Activated CD8-positive, alpha-beta memory T cell treated with anti-CD3 and anti-CD28 coated beads, Interleukin-2, amount 50 U/mL, for 24 hours (primary cell): Measurements from ENCODE around the gene MRPL1.

Experiments
- DNase-seq: peaks from one replicate; pipeline ENCODE4 v3.0.0-alpha.2; 2020; ENCODE audit errors: extremely low read depth

MRPL1 gene

GRCh38 chr4:77862478-77863216 lies at the start of gene MRPL1:
Gene MRPL1, plus strand, starts transcription at chr4:77862830. Its CDS starts 19 bp downstream, at chr4:77862849.
- peak; percentile 82 for DNase-seq

- DNase-seq, result no peak
Measured at GRCh38 chr4:77815636-77816035, 47.0 kb upstream of the MRPL1 start.

DNA sequence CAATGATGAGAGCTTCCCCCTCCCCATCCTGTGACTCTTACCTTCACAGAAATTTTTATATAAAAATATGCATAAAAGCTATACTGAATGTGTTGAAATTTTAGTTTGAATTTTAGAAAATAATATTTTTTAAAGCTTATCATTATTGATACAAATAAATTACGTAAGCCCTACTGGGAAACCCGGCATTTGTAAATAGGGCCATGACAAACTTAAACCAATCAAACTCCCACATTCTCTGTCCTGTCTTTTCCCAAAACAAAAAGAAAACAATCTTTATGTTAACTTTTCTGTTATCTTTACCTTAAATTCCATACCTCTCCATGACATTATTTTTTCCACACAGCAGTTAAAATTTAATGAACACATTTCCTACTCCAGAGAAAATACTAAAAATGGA lies 46.1 kb upstream of the MRPL1 start:
- DNase-seq, result no peak

- DNase-seq, result no peak
Measured at GRCh38 chr4:77817304-77818072, 45.1 kb upstream of the MRPL1 start.

DNA sequence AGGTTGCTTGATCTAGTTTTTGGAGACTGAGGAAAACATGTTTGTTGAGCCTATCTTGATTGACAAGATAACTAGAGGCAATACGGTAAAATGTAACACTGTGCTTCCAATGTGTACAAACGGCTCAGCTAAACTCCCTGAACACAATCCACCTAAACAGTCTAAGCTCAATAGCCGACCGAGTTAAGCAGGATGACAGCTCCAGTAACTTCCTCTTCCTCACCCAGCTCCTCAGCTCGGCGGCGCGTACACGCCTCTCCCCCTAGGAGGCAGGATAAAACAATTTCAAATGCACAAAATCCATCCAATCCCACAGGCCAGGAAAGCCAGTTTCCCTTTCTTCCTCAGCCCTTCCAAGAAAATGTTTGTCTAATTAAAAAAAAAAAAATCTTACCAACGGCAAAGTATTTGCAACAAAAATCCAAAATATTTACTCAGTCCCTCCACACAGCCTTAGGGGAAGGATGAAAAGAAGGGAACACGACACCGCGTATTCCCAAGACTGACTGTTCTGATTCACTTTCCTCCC lies 44.5 kb upstream of the MRPL1 start:
- DNase-seq, result no peak

GRCh38 chr4:77818602-77819403 lies 43.8 kb upstream of the MRPL1 start, which contains the start of gene CNOT6L:
Gene CNOT6L, minus strand, starts transcription at chr4:77819368. Its CDS starts 60 bp downstream, at chr4:77819308.
- DNase-seq, result no peak

- DNase-seq, result no peak
Measured at GRCh38 chr4:77819404-77819842, 43.2 kb upstream of the MRPL1 start.

GRCh38 chr4:77819843-77820648 lies 42.6 kb upstream of the MRPL1 start:
- peak; percentile 84 for DNase-seq

DNA sequence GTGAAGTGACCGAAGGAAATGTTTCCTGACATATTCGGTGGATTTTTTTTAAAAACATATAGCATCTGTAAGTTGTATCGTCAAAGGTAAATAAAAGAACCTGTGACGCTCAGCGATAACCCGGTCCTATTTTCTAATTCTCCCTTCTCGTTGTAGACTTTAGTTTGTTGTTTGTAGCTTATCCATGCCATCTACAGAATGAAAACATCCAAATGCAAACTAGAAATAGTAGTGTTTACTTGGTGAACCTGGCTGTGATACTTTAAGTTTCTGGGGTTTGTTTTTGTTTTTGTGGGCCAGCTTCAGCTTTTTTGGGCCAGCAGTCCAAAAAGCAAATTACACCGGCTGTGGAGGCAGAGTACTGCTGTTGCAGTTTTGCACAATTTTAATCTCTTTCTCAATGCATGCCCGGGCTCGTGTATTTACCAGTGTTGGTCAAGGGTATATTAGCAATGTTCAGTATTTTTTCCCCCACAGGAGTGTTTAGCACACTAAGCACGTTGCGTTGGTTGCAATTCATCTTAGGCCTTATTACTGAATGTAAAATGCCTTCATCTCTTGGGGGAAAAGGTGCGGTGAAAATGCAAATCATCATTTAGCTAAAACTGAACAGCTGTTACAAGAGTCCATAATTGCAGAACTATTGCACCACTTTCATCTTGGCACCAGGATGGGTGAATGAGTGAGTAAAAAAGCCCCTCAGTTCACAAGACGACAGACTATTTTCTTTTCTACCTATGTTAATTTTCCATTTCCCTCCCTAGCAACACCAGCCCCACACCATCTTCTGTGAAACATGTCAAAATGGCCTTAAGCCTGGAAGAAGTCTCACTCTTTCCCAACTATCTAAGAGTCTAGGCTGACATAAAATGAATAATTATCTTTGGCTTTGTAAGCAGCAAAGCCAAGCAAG lies 41.7 kb upstream of the MRPL1 start:
- DNase-seq, result no peak

- no peak for DNase-seq
Measured at GRCh38 chr4:77821775-77822174, 40.9 kb upstream of the MRPL1 start.

- no peak for DNase-seq
Measured at GRCh38 chr4:77826275-77826674, 36.4 kb upstream of the MRPL1 start.

GRCh38 chr4:77827343-77827742 lies 35.3 kb upstream of the MRPL1 start:
- DNase-seq, result no peak

GRCh38 chr4:77833126-77833724 lies 29.4 kb upstream of the MRPL1 start:
- no peak for DNase-seq

DNA sequence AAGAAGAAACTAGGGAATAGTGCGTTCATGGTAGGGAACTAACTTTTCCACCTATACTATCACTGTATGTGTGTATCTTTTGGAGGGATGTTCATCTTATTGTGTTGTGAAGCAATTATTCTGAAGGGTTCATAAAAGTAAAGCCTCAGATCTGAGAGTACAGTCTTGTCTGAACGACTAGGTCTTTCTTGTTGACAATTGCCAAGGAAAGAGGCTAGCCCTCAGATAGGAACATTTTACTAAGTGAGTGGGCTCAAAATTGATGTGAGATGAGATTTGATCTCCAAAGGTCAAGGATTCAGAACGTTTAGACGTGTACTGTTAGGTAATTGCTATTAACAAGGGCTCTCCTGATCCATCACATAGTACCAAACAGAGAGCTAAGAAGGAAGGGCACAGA lies 28.2 kb upstream of the MRPL1 start:
- no peak for DNase-seq

- no peak for DNase-seq
Measured at GRCh38 chr4:77843628-77844027, 19.0 kb upstream of the MRPL1 start.

GRCh38 chr4:77844363-77844762 lies 18.3 kb upstream of the MRPL1 start:
- DNase-seq, result no peak

GRCh38 chr4:77845400-77845799 lies 17.2 kb upstream of the MRPL1 start:
- no peak for DNase-seq

- no peak for DNase-seq
Measured at GRCh38 chr4:77845929-77846328, 16.7 kb upstream of the MRPL1 start.

GRCh38 chr4:77848508-77848907 lies 14.1 kb upstream of the MRPL1 start:
- no peak for DNase-seq
